Upper lobe of right lung (tissue), 1 donor: ENCODE measurements around the gene UQCRHL. TPM values are rescaled to one million over a fixed set of nuclear protein-coding genes. Genes with fewer than 3 reads are reported as not detected.
"Not testable (repeated sequence)": the region's sequence is repeated elsewhere in the genome, so short reads cannot be mapped to it uniquely, and the experiment has no call there.

Experiments used
- ATAC-seq: fragments of 200-7000 bp; cut with Tn5 transposase; one replicate; pipeline ENCODE4 v1.9.1; 2020; ENCODE audit warnings: mild to moderate bottlenecking, moderate library complexity
- DNase-seq: peaks from one replicate; pipeline ENCODE4 v3.0.0-alpha.2; 2020
- H3K27ac ChIP-seq: fragments of 200-600 bp; one replicate; pipeline ENCODE4 v1.8.0; 2022
- H3K27me3 ChIP-seq: fragments of 200-600 bp; one replicate; pipeline ENCODE4 v1.8.0; 2022; ENCODE audit warnings: mild to moderate bottlenecking
- H3K36me3 ChIP-seq: fragments of 200-600 bp; one replicate; pipeline ENCODE4 v1.8.0; 2022
- H3K4me1 ChIP-seq: fragments of 200-600 bp; one replicate; pipeline ENCODE4 v1.8.0; 2022
- H3K4me3 ChIP-seq: fragments of 200-600 bp; one replicate; pipeline ENCODE4 v1.8.0; 2022; ENCODE audit warnings: mild to moderate bottlenecking
- H3K9me3 ChIP-seq: fragments of 200-600 bp; one replicate; pipeline ENCODE4 v1.8.0; 2022
- CTCF ChIP-seq: fragments of 200-600 bp; IDR thresholded peaks from one replicate; pipeline ENCODE4 v1.8.0; 2022; ENCODE audit warnings: antibody characterized with exemption
- intact Hi-C: fragments of 100-400 bp; cut with DNase I; formaldehyde crosslinking; loops from one replicate; pipeline ENCODE4 v1.11.0; 2022
- total RNA-seq: library from RNA; stranded (reverse); fragmentation: NEBNext Ultra II Directional; extraction: Animal tissue kit (Norgen Biotek cat#: 25700); gene quantifications from one replicate; pipeline ENCODE4 v1.2.1, GENCODE V29; 2021
- donor health status: DM: no; HTN: yes; CAD: no; lungs with severe emphysema.

UQCRHL gene
- total RNA-seq, 1 donor from 2014 or later, result 0.93 TPM

- Histone ChIP-seq H3K36me3 (no peaks in the 10 kb centered on the region), H3K4me1 (peaks cover 12% of the 10 kb centered on the region), H3K9me3 (no peaks in the 10 kb centered on the region), H3K27ac (peak overlapping the region; percentile 100), H3K27me3 (no peaks in the 10 kb centered on the region), H3K4me3 (peak overlapping the region; percentile 96)
- peak; percentile 51 for ATAC-seq
- intact Hi-C loops, result no loop called here
- no peak for TF ChIP-seq CTCF
- DNase-seq, result peak; percentile 91
Measured at GRCh38 chr1:15836772-15837669, 29.6 kb upstream of the UQCRHL start.

GRCh38 chr1:15836511-15836771 lies 29.0 kb upstream of the UQCRHL start:
- DNase-seq, H3K9me3 ChIP-seq, H3K27me3 ChIP-seq, ATAC-seq, intact Hi-C loops, H3K36me3 ChIP-seq: not testable (repeated sequence)
- H3K4me3 ChIP-seq, result peak overlapping the region; percentile 96
- H3K27ac ChIP-seq, result peak overlapping the region; percentile 100
- H3K4me1 ChIP-seq, result peaks cover 12% of the 10 kb centered on the region

DNA sequence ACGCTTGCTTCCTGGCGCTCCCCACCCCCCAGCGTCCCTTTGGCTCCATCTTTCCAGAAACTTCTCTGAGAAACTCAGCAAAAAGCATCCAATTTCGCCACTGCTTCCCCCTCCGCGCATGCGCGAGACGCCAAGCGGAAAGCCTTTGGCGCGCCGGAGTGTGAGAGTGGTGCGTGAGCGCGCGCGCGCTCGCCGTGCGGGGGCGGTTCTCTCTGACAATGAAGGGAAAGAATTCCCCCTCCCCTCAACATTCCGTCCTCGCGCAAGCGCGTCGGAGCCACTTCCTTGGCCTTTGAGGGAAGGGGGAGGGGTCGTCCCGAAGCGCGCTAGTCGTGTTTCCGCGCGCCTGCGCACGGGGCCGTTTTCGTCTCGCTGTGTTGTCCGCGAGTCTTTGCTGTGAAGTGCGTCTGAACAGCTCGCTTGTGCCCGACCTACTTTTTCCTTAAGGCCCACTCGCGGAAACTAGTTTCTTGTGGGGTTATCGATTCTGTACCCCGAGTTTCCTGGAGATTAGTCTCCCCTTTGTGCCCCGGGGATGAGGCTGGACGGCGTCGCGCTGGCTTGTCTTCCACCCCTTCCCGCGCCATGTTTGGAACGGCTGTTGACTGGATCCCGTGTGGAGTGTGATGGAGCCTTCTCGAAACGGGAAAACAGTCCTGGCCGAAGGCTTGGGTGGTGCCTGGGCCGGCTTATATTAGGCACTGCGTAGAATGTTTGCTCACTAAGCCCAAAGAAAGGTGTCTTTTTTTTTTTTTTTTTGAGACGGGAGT lies 28.5 kb upstream of the UQCRHL start:
- Histone ChIP-seq H3K4me3 (peak overlapping the region; percentile 96), H3K27me3 (no peaks in the 10 kb centered on the region), H3K27ac (peak overlapping the region; percentile 100), H3K4me1 (peaks cover 12% of the 10 kb centered on the region), H3K9me3 (no peaks in the 10 kb centered on the region), H3K36me3 (no peaks in the 10 kb centered on the region)
- ATAC-seq (peak; percentile 89), DNase-seq (peak; percentile 100)
- intact Hi-C loops, result no loop called here
- TF ChIP-seq CTCF, result no peak

DNA sequence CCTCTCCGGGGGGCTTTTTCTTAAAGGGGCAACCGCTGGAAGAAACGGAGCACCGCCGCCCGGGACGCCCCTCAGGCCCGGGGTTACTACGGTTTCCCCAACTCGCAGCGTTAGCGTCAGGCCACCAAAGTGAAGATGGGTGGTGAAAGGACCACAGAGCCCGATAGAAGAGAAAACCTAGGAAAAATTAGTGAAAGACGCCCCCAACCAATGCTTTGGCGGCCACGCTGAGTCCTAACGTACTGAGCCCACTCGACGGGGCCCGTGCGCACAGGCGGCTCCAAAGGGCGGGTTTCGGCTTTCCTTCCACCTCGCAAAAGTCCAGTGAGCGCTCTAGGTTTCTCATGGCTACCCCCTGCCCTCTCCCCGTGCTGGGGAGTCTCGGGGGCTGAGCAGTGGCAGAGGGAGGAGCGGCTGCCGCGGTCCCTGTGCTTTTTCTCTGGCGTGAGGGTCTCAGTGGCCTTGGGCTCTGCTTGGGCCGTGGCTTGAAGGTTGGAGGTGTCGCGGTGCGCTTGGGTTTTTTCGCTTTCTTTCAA lies 27.8 kb upstream of the UQCRHL start:
- Histone ChIP-seq H3K36me3 (no peaks in the 10 kb centered on the region), H3K4me1 (peaks cover 12% of the 10 kb centered on the region), H3K9me3 (no peaks in the 10 kb centered on the region), H3K4me3 (peak overlapping the region; percentile 96), H3K27ac (peak overlapping the region; percentile 100), H3K27me3 (no peaks in the 10 kb centered on the region)
- peak; percentile 78 for DNase-seq
- no peak for TF ChIP-seq CTCF
- intact Hi-C loops, result no loop called here
- ATAC-seq, result peak; percentile 1

DNA sequence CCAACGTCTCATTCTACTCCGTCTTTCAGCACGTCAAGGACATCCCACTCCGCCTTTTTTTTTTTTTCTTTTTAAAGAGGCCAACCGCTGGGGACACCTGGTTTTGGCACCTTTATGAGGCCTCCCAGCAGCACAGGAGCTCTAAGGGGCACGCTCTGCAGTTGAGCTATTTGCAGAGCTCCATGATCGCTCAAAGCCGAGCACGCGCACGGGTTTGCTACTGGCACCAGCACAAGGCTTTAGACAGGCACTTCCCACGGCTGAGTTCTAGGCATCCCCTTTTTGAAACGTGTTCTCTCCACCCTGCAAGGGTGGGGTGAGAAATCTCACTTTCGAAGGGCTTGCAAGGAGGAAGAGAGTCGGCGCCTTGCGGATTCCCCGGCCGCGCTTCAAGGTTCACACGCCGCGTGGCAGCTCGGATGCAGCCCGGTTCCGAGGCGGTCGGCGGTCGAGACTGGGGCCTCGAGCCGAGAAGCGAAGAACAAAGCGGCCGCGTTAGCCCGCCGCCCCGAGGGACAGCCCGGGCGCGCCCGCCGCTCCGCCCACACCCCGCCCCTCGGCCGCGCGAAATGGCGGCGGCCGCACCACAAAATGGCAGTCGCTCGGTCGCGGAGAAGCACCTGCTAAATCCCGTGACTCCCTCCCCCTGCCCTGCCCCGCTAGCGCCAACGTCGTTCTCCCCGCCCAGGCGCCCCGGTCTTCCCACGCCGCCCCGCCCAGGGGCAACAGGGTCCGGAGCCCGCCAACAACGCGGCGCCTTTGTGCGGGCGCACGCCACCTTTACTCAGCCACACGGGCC lies 27.2 kb upstream of the UQCRHL start:
- peak overlapping the region; percentile 100 for H3K27ac ChIP-seq
- H3K4me3 ChIP-seq, result peak overlapping the region; percentile 96
- no peaks in the 10 kb centered on the region for H3K27me3 ChIP-seq
- TF ChIP-seq CTCF, result no peak
- ATAC-seq, result peak; percentile 83
- peaks cover 12% of the 10 kb centered on the region for H3K4me1 ChIP-seq
- peak; percentile 95 for DNase-seq
- no peaks in the 10 kb centered on the region for H3K9me3 ChIP-seq
- no peaks in the 10 kb centered on the region for H3K36me3 ChIP-seq
- intact Hi-C loops, result no loop called here
